Measurements from ENCODE around the gene PAPSS1.
"Not testable (repeated sequence)": the region's sequence is repeated elsewhere in the genome, so short reads cannot be mapped to it uniquely, and the experiment has no call there.

Gene PAPSS1

GRCh38 chr4:107683873-107684272 is 36.2 kb downstream of the PAPSS1 start:
- H3K4me3 Mint-ChIP-seq: no peak overlapping the region
- H3K27ac Mint-ChIP-seq: no peak overlapping the region
- H3K36me3 Mint-ChIP-seq (ENCODE audit: low read depth): peaks cover 27% of the 10 kb centered on the region
- H3K4me1 Mint-ChIP-seq (ENCODE audit: low read depth): no peaks in the 10 kb centered on the region
- H3K9me3 Mint-ChIP-seq: peaks cover 5% of the 10 kb centered on the region
- no peaks in the 10 kb centered on the region for H3K27me3 Mint-ChIP-seq (ENCODE audit: low read depth)

- Mint-ChIP-seq H3K27ac (no peak overlapping the region), H3K9me3 (peaks cover 9% of the 10 kb centered on the region), H3K4me3 (no peak overlapping the region), H3K27me3 (ENCODE audit: low read depth) (no peaks in the 10 kb centered on the region), H3K4me1 (ENCODE audit: low read depth) (no peaks in the 10 kb centered on the region), H3K36me3 (ENCODE audit: low read depth) (peaks cover 34% of the 10 kb centered on the region)
Observed at GRCh38 chr4:107682306-107682705, 37.7 kb downstream of the PAPSS1 start.

GRCh38 chr4:107669068-107669467 is 51.0 kb downstream of the PAPSS1 start:
- no peak overlapping the region for H3K4me3 Mint-ChIP-seq
- H3K4me1 Mint-ChIP-seq (ENCODE audit: low read depth): no peaks in the 10 kb centered on the region
- H3K27ac Mint-ChIP-seq: no peak overlapping the region
- no peaks in the 10 kb centered on the region for H3K9me3 Mint-ChIP-seq
- no peaks in the 10 kb centered on the region for H3K27me3 Mint-ChIP-seq (ENCODE audit: low read depth)
- H3K36me3 Mint-ChIP-seq (ENCODE audit: low read depth): peaks cover 7% of the 10 kb centered on the region

- H3K4me1 Mint-ChIP-seq (ENCODE audit: low read depth): no peaks in the 10 kb centered on the region
- no peaks in the 10 kb centered on the region for H3K27me3 Mint-ChIP-seq (ENCODE audit: low read depth)
- H3K27ac Mint-ChIP-seq: no peak overlapping the region
- no peaks in the 10 kb centered on the region for H3K9me3 Mint-ChIP-seq
- H3K36me3 Mint-ChIP-seq (ENCODE audit: low read depth): no peaks in the 10 kb centered on the region
- H3K4me3 Mint-ChIP-seq: no peak overlapping the region
Observed at GRCh38 chr4:107666134-107666533, 53.9 kb downstream of the PAPSS1 start.

GRCh38 chr4:107665001-107665400 is 55.0 kb downstream of the PAPSS1 start:
- H3K4me3 Mint-ChIP-seq: no peak overlapping the region
- H3K4me1 Mint-ChIP-seq (ENCODE audit: low read depth): no peaks in the 10 kb centered on the region
- no peak overlapping the region for H3K27ac Mint-ChIP-seq
- H3K27me3 Mint-ChIP-seq (ENCODE audit: low read depth): no peaks in the 10 kb centered on the region
- no peaks in the 10 kb centered on the region for H3K9me3 Mint-ChIP-seq
- no peaks in the 10 kb centered on the region for H3K36me3 Mint-ChIP-seq (ENCODE audit: low read depth)

- no peaks in the 10 kb centered on the region for H3K4me1 Mint-ChIP-seq (ENCODE audit: low read depth)
- H3K9me3 Mint-ChIP-seq: no peaks in the 10 kb centered on the region
- H3K4me3 Mint-ChIP-seq: no peak overlapping the region
- no peak overlapping the region for H3K27ac Mint-ChIP-seq
- H3K27me3 Mint-ChIP-seq (ENCODE audit: low read depth): no peaks in the 10 kb centered on the region
- peaks cover 7% of the 10 kb centered on the region for H3K36me3 Mint-ChIP-seq (ENCODE audit: low read depth)
Observed at GRCh38 chr4:107658400-107659336, 61.4 kb downstream of the PAPSS1 start.

GRCh38 chr4:107655289-107655688 is 64.7 kb downstream of the PAPSS1 start:
- H3K27me3 Mint-ChIP-seq (ENCODE audit: low read depth): no peaks in the 10 kb centered on the region
- H3K27ac Mint-ChIP-seq: no peak overlapping the region
- no peak overlapping the region for H3K4me3 Mint-ChIP-seq
- no peaks in the 10 kb centered on the region for H3K4me1 Mint-ChIP-seq (ENCODE audit: low read depth)
- H3K9me3 Mint-ChIP-seq: peaks cover 9% of the 10 kb centered on the region
- peaks cover 21% of the 10 kb centered on the region for H3K36me3 Mint-ChIP-seq (ENCODE audit: low read depth)

- Mint-ChIP-seq H3K27ac (no peak overlapping the region), H3K36me3 (ENCODE audit: low read depth) (peaks cover 21% of the 10 kb centered on the region), H3K4me1 (ENCODE audit: low read depth) (no peaks in the 10 kb centered on the region), H3K4me3 (no peak overlapping the region), H3K27me3 (ENCODE audit: low read depth) (no peaks in the 10 kb centered on the region), H3K9me3 (peaks cover 9% of the 10 kb centered on the region)
Observed at GRCh38 chr4:107654694-107655093, 65.3 kb downstream of the PAPSS1 start.

- not testable (repeated sequence) for H3K4me3 Mint-ChIP-seq; H3K27ac Mint-ChIP-seq; H3K9me3 Mint-ChIP-seq; H3K27me3 Mint-ChIP-seq (ENCODE audit: low read depth); H3K4me1 Mint-ChIP-seq (ENCODE audit: low read depth)
- peaks cover 17% of the 10 kb centered on the region for H3K36me3 Mint-ChIP-seq (ENCODE audit: low read depth)
Observed at GRCh38 chr4:107651408-107651807, 68.6 kb downstream of the PAPSS1 start.

GRCh38 chr4:107650251-107650650 is 69.8 kb downstream of the PAPSS1 start:
- Mint-ChIP-seq H3K27me3 (ENCODE audit: low read depth) (no peaks in the 10 kb centered on the region), H3K4me3 (no peak overlapping the region), H3K9me3 (peaks cover 9% of the 10 kb centered on the region), H3K4me1 (ENCODE audit: low read depth) (no peaks in the 10 kb centered on the region), H3K36me3 (ENCODE audit: low read depth) (peaks cover 17% of the 10 kb centered on the region), H3K27ac (no peak overlapping the region)

GRCh38 chr4:107648178-107648991 is 71.6 kb downstream of the PAPSS1 start:
- Mint-ChIP-seq H3K4me3 (no peak overlapping the region), H3K27ac (no peak overlapping the region), H3K9me3 (peaks cover 9% of the 10 kb centered on the region), H3K4me1 (ENCODE audit: low read depth) (no peaks in the 10 kb centered on the region), H3K36me3 (ENCODE audit: low read depth) (peaks cover 20% of the 10 kb centered on the region), H3K27me3 (ENCODE audit: low read depth) (no peaks in the 10 kb centered on the region)

GRCh38 chr4:107647591-107647990 is 72.4 kb downstream of the PAPSS1 start:
- H3K36me3 Mint-ChIP-seq (ENCODE audit: low read depth): peaks cover 16% of the 10 kb centered on the region
- no peaks in the 10 kb centered on the region for H3K4me1 Mint-ChIP-seq (ENCODE audit: low read depth)
- H3K27me3 Mint-ChIP-seq (ENCODE audit: low read depth): no peaks in the 10 kb centered on the region
- no peak overlapping the region for H3K4me3 Mint-ChIP-seq
- no peak overlapping the region for H3K27ac Mint-ChIP-seq
- peaks cover 9% of the 10 kb centered on the region for H3K9me3 Mint-ChIP-seq

GRCh38 chr4:107645604-107646003 is 74.4 kb downstream of the PAPSS1 start:
- Mint-ChIP-seq H3K4me1 (ENCODE audit: low read depth) (no peaks in the 10 kb centered on the region), H3K9me3 (no peaks in the 10 kb centered on the region), H3K27ac (no peak overlapping the region), H3K4me3 (no peak overlapping the region), H3K27me3 (ENCODE audit: low read depth) (no peaks in the 10 kb centered on the region), H3K36me3 (ENCODE audit: low read depth) (peaks cover 9% of the 10 kb centered on the region)

GRCh38 chr4:107643021-107643420 is 77.0 kb downstream of the PAPSS1 start:
- Mint-ChIP-seq H3K27me3 (ENCODE audit: low read depth) (no peaks in the 10 kb centered on the region), H3K4me3 (no peak overlapping the region), H3K9me3 (no peaks in the 10 kb centered on the region), H3K27ac (no peak overlapping the region), H3K4me1 (ENCODE audit: low read depth) (no peaks in the 10 kb centered on the region), H3K36me3 (ENCODE audit: low read depth) (peaks cover 9% of the 10 kb centered on the region)

GRCh38 chr4:107640878-107641277 is 79.2 kb downstream of the PAPSS1 start:
- no peak overlapping the region for H3K4me3 Mint-ChIP-seq
- H3K27me3 Mint-ChIP-seq (ENCODE audit: low read depth): no peaks in the 10 kb centered on the region
- peaks cover 9% of the 10 kb centered on the region for H3K36me3 Mint-ChIP-seq (ENCODE audit: low read depth)
- no peaks in the 10 kb centered on the region for H3K9me3 Mint-ChIP-seq
- no peak overlapping the region for H3K27ac Mint-ChIP-seq
- H3K4me1 Mint-ChIP-seq (ENCODE audit: low read depth): no peaks in the 10 kb centered on the region

Data from T-helper 1 cell treated with Interleukin-12 subunit alpha and Interleukin-12 subunit beta and Interleukin-4 antibody, amounts not matched to agents 30 μg/mL and 1 μg/mL, for 36 hours (primary cell).